Coronary artery (tissue), 2 donors: ENCODE data around the gene TUBGCP6.

Source experiments
- DNase-seq: peaks from one replicate; pipeline ENCODE4 v3.0.0-alpha.2; 2017; ENCODE audit warnings: low spot score
- H3K27ac ChIP-seq, 2 donors: fragments of 200-600 bp; sonication (generic); one replicate each; pipeline ENCODE4 v1.5.1; 2016 to 2019
- H3K4me3 ChIP-seq: fragments of 200-600 bp; sonication (generic); 2 replicates; pipeline ENCODE4 v1.5.1; 2016; ENCODE audit warnings: mild to moderate bottlenecking, moderate library complexity
- CTCF ChIP-seq: fragments of 200-600 bp; sonication (generic); IDR thresholded peaks from one replicate; pipeline ENCODE4 v1.5.1; 2019; ENCODE audit warnings: antibody characterized with exemption

Gene TUBGCP6

DNA sequence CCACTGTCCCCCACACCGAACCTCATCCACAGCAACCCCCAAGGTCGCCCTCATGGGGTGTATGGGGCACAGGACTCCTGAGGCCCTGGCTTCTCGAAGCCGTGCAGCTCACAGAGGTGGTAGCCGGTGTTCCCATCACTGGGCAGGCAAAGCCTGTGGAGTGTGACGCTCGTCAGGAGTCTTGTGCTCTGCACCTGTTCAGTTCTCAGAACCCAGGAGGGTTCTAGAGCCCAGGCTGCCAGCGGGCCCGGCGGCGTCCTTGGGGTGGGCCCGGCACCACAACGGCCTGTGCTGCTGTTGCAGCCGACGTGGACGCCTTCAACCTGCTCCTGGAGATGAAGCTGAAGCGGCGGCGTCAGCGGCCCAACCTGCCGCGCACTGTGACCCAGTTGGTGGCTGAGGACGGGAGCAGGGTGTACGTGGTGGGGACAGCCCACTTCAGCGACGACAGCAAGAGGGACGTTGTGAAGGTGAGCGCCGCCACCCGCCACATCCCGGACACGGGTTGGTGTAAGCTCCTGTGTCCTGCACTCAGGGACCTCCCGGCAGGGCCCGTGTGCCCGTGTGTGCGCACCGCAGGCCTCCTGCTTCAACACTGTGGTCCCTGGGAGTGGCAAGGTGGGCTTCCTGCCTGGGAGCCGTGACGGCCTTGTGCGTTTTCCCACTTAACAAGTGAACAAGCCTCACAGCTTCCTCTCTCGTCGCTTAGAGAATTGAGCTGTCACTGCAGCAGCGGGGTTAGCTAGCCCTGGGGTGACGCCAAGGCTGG is 50.6 kb downstream of the TUBGCP6 start:
- TF ChIP-seq CTCF = no peak
- H3K27ac ChIP-seq = no peak overlapping the region
- DNase-seq = no peak
- H3K4me3 ChIP-seq = no peak overlapping the region

GRCh38 chr22:50193621-50194020 is 51.2 kb downstream of the TUBGCP6 start:
- Histone ChIP-seq H3K27ac (no peak overlapping the region), H3K4me3 (no peak overlapping the region)
- TF ChIP-seq CTCF = no peak
- no peak for DNase-seq

DNA sequence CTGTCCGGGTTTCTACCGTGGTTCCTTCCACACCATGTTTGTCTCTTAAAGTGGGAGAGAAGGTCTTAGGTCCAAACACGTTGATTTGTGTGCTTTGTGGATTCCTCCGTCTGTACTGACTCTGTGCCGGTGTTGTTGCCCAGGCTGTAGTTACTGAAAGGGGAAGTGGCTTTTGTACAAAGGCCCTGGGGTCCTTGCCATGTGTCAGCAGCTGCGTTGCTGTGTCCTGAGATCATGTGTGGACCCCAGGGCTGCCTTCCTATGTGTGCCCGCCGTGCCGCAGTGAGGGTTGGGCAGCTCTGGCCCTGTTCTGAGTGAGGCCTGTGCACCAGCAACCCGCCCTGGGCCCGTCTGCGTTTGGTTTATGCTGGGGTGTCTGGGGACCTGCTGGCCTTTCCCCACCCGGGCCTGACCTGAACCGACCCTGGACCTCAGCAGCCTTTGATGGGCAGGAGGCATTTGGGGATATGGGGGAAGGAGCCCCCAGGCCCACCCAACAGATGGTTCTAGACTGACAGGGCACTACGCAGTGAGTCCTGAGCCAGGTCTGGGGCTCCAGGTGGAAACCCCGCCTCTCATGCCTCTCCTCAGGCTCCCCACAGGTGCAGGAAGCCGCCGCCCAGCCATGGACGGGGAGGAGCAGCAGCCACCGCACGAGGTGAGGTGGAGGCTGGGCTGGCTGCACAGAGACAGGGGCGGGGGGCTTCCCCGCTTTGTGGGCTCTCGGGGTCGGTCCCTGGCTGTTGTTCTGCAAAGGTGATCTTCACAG is 52.2 kb downstream of the TUBGCP6 start:
- TF ChIP-seq CTCF = no peak
- H3K4me3 ChIP-seq = no peak overlapping the region

DNA sequence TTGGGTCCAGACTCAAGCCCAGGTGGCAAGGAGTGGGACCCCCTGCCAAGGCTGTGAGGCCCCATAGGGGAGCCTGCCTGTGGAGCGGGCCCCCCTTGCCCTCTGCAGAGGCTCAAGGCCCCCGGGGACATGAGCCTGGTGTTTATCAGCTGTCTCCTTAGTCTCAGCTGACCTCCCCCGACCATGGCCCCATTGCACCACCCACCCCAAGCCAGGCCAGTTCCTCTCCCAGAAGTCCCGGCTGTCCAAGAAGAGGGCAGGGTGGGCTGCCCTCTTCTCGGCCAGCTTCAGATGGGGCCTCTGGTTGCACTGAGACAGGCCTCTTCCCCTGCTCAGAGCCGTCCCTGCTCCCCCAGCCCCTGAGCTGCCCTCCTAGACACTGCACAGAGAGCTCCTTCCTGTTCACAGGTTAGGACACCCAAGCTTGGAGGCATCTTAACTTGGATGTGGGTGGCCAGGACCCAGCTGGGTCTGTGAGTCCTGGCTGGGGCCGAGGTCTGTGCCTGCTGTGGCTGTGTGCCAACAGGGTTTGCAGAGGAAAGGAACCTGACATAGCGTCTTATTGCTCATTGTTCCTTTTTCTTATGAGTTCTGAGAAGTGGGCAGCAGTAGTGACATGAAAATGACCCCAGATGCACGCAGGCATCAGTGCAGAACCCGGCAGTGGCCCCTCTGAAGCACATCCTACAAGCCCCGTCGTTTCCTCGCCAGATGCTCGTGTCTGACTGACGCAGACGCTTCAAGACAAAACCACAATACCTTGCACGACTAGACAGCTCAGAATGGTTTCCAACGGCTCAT is 53.7 kb downstream of the TUBGCP6 start:
- peak overlapping the region; percentile 66 for H3K4me3 ChIP-seq
- H3K27ac ChIP-seq = peak overlapping the region; percentile 77 to 84
- DNase-seq = no peak
- TF ChIP-seq CTCF = no peak

More for the DNA sequence above, 52.2 kb downstream of the TUBGCP6 start:
- no peak overlapping the region for H3K27ac ChIP-seq
- DNase-seq = no peak

DNA sequence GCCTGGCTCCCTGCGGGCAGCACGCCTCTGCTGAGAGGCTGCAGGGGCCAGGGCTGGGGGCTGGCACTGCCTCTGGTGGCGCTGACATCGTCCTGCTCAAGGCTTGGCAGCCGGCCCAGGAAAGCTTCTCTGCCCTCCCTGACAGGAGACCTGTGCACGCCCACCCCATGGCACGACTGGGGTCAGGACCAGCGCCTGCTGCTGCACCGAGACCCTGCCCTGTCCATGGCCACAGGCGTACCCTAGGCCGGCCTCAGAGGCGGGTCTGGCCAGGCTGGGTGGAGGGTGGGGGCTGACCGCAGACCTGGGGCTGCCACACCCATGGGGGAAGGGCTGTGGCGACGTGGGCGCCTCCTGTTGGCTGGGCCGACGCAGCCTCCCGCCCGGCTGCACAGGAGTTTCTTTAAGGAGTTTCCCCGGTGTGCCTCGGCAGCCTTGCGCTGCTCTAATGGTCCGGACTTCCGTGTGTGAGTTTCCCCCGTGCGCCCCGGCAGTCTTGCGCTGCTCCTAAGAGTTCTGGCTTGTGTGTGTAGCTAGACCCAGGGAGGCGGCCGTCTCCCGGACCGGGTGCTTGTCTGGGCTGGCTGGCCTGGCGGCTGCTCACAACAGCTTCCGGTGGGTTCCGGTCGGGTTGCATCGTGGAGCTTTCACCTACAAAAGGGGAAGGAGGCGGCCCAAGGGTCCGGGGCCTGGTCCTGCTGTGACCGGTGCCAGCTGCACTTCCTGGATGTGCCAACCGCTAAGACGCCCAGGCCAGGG is 54.5 kb downstream of the TUBGCP6 start:
- Histone ChIP-seq H3K27ac (peak overlapping the region; percentile 77 to 84), H3K4me3 (peak overlapping the region; percentile 66)
- no peak for DNase-seq
- TF ChIP-seq CTCF = no peak

- H3K27ac ChIP-seq = peak overlapping the region; percentile 77 to 84
- TF ChIP-seq CTCF = no peak
- no peak for DNase-seq
- H3K4me3 ChIP-seq = peak overlapping the region; percentile 66
Measured at GRCh38 chr22:50189849-50190181, 55.0 kb downstream of the TUBGCP6 start.
